Caco-2 (cell line): ENCODE results near the gene MED13L. TPM values are rescaled to one million over a fixed set of nuclear protein-coding genes. Genes with fewer than 3 reads are reported as not detected.

Source experiments
- BruUV-seq: library from RNA; stranded (reverse); fragments of 400-500 nt; replicated peaks from 2 replicates; lab custom pipeline; 2021; lab: Mats Ljungman, UMichigan
- CTCF ChIA-PET: fragments of 300-600 bp; sonication (Branson Sonifier 250); formaldehyde crosslinking; loops from one replicate; lab custom pipeline; 2022; ENCODE audit warnings: antibody characterized with exemption; lab: Charles Lee
- POLR2A ChIA-PET: fragments of 300-600 bp; sonication (Branson Sonifier 250); formaldehyde crosslinking; loops from one replicate; lab custom pipeline; 2022; ENCODE audit warnings: antibody characterized with exemption; lab: Charles Lee
- DNase-seq, 2 experiments: peaks; one replicate each; pipeline versions ENCODE4 v3.0.0 to v3.0.0-alpha.2; 2020 to 2022
- H3K27me3 ChIP-seq: replicated peaks from 2 replicates; pipeline ENCODE4 v1.6.0; 2011; ENCODE audit warnings: low read length; ENCODE audit not compliant: control insufficient read depth, insufficient read depth
- H3K36me3 ChIP-seq: 2 replicates; pipeline ENCODE4 v1.5.1; 2011; ENCODE audit warnings: low read length; ENCODE audit not compliant: control insufficient read depth, insufficient read depth
- H3K4me1 ChIP-seq: fragments of 250-450 bp; sonication (Bioruptor Pico); 2 replicates; pipeline ENCODE4 v1.5.1; 2020; ENCODE audit warnings: mild to moderate bottlenecking
- H3K4me3 ChIP-seq: 2 replicates; pipeline ENCODE4 v1.5.1; 2011; ENCODE audit warnings: low read depth, mild to moderate bottlenecking, control low read depth, low read length
- H3K9me3 ChIP-seq: fragments of 250-450 bp; sonication (Bioruptor Pico); 2 replicates; pipeline ENCODE4 v1.5.1; 2020; ENCODE audit warnings: mild to moderate bottlenecking, moderate library complexity
- H3K27ac Mint-ChIP-seq: one replicate; pipeline ENCODE4 v1.8.0; 2022; ENCODE audit warnings: mixed read lengths; ENCODE audit not compliant: unreplicated experiment
- H3K27me3 Mint-ChIP-seq: one replicate; pipeline ENCODE4 v1.8.0; 2022; ENCODE audit warnings: mixed read lengths; ENCODE audit not compliant: insufficient read depth, unreplicated experiment
- H3K36me3 Mint-ChIP-seq: one replicate; pipeline ENCODE4 v1.8.0; 2022; ENCODE audit warnings: mild to moderate bottlenecking, mixed read lengths; ENCODE audit not compliant: insufficient read depth, unreplicated experiment
- H3K4me1 Mint-ChIP-seq: one replicate; pipeline ENCODE4 v1.8.0; 2022; ENCODE audit warnings: low read depth, mixed read lengths; ENCODE audit not compliant: unreplicated experiment
- H3K4me3 Mint-ChIP-seq: one replicate; pipeline ENCODE4 v1.8.0; 2022; ENCODE audit warnings: mild to moderate bottlenecking, moderate library complexity, mixed read lengths; ENCODE audit not compliant: unreplicated experiment
- H3K9me3 Mint-ChIP-seq: one replicate; pipeline ENCODE4 v1.8.0; 2022; ENCODE audit warnings: mixed read lengths; ENCODE audit not compliant: unreplicated experiment
- CTCF ChIP-seq, 2 experiments: fragments of 200-600 bp in 1 of 2; IDR thresholded peaks; 1 replicate in 1 of 2; 2 replicates in 1 of 2; pipeline versions ENCODE4 v1.5.1 to v1.8.0; 2011 to 2022; ENCODE audit warnings: antibody characterized with exemption in 1 of 2, control low read depth in 1 of 2, inconsistent platforms in 1 of 2, low read depth in 1 of 2, low read length in 1 of 2, mild to moderate bottlenecking in 1 of 2, moderate library complexity in 1 of 2; ENCODE audit not compliant: insufficient read depth in 1 of 2, severe bottlenecking in 1 of 2, unreplicated experiment in 1 of 2
- intact Hi-C: fragments of 100-400 bp; cut with micrococcal nuclease; formaldehyde crosslinking; loops from one replicate; pipeline ENCODE4 v1.10.0; 2022; ENCODE audit not compliant: unreplicated experiment
- total RNA-seq: library from RNA; stranded (reverse); gene quantifications from 2 replicates; pipeline ENCODE4 v1.2.3, GENCODE V29; 2022

The MED13L gene
- total RNA-seq, 1 experiment from 2014 or later = 160 TPM

GRCh38 chr12:115950959-115951358 lies 326.5 kb downstream of the MED13L start:
- Mint-ChIP-seq H3K9me3 (no peaks in the 10 kb centered on the region), H3K27me3 (no peaks in the 10 kb centered on the region), H3K27ac (peak overlapping the region; percentile 87), H3K36me3 (peaks cover 81% of the 10 kb centered on the region), H3K4me3 (peak overlapping the region; percentile 52), H3K4me1 (peaks cover 9% of the 10 kb centered on the region)
- no peaks in the 10 kb centered on the region for H3K9me3 ChIP-seq
- no peaks in the 10 kb centered on the region for H3K27me3 ChIP-seq
- H3K4me1 ChIP-seq = peaks cover 14% of the 10 kb centered on the region
- no TSS peak for BruUV-seq
- H3K36me3 ChIP-seq = no peaks in the 10 kb centered on the region
- intact Hi-C loops = no loop called here
- POLR2A ChIA-PET = no interaction called here
- H3K4me3 ChIP-seq = no peak overlapping the region
- CTCF ChIA-PET = no interaction called here
- DNase-seq = no peak
- TF ChIP-seq CTCF (IDR thresholded peaks at IDR 0.05; ENCODE audit: insufficient read depth in 1 of 2, low read depth in 1 of 2, low read length in 1 of 2, severe bottlenecking in 1 of 2, unreplicated experiment in 1 of 2) = no peak

- H3K27ac Mint-ChIP-seq = peak overlapping the region; percentile 20
- intact Hi-C loops = no loop called here
- POLR2A ChIA-PET = no interaction called here
Observed at GRCh38 chr12:115949675-115950074, 327.8 kb downstream of the MED13L start.

GRCh38 chr12:115947696-115948062 lies 329.8 kb downstream of the MED13L start:
- Mint-ChIP-seq H3K36me3 (peaks cover 64% of the 10 kb centered on the region), H3K4me3 (no peak overlapping the region), H3K9me3 (no peaks in the 10 kb centered on the region), H3K27me3 (no peaks in the 10 kb centered on the region), H3K4me1 (no peaks in the 10 kb centered on the region), H3K27ac (no peak overlapping the region)
- CTCF ChIA-PET = interaction anchor here (0.9 to 1.3 kb wide), 3 partner anchors 11 to 30 kb away, joined by 3 to 14 read pairs (median 3); no protein-coding TSS in a partner anchor
- Histone ChIP-seq H3K4me3 (no peak overlapping the region), H3K9me3 (no peaks in the 10 kb centered on the region), H3K36me3 (no peaks in the 10 kb centered on the region), H3K4me1 (no peaks in the 10 kb centered on the region), H3K27me3 (no peaks in the 10 kb centered on the region)
- no peak for DNase-seq
- TF ChIP-seq CTCF (IDR thresholded peaks at IDR 0.05; ENCODE audit: insufficient read depth in 1 of 2, low read depth in 1 of 2, low read length in 1 of 2, severe bottlenecking in 1 of 2, unreplicated experiment in 1 of 2) = peak in 1 of 2 experiments; percentile 37
- no TSS peak for BruUV-seq
- POLR2A ChIA-PET = no interaction called here
- intact Hi-C loops = loop anchor here (1.0 kb wide), 1 partner anchor 24 kb away; no protein-coding TSS in a partner anchor

More at GRCh38 chr12:115949675-115950074, 327.8 kb downstream of the MED13L start:
- no peak overlapping the region for H3K4me3 ChIP-seq
- BruUV-seq = no TSS peak
- Mint-ChIP-seq H3K4me1 (peaks cover 9% of the 10 kb centered on the region), H3K4me3 (no peak overlapping the region), H3K36me3 (peaks cover 69% of the 10 kb centered on the region), H3K9me3 (no peaks in the 10 kb centered on the region), H3K27me3 (no peaks in the 10 kb centered on the region)
- DNase-seq = no peak
- CTCF ChIA-PET = interaction anchor here (0.6 to 0.8 kb wide), 2 partner anchors 14 to 32 kb away, joined by 3 to 6 read pairs; no protein-coding TSS in a partner anchor
- peaks cover 14% of the 10 kb centered on the region for H3K4me1 ChIP-seq
- TF ChIP-seq CTCF (IDR thresholded peaks at IDR 0.05; ENCODE audit: insufficient read depth in 1 of 2, low read depth in 1 of 2, low read length in 1 of 2, severe bottlenecking in 1 of 2, unreplicated experiment in 1 of 2) = no peak
- H3K27me3 ChIP-seq = no peaks in the 10 kb centered on the region
- H3K36me3 ChIP-seq = no peaks in the 10 kb centered on the region
- no peaks in the 10 kb centered on the region for H3K9me3 ChIP-seq
